Stimulated activated CD8-positive, alpha-beta memory T cell treated with anti-CD3 and anti-CD28 coated beads, Interleukin-7, amount 100 ng/mL, for 48 hours (primary cell): ENCODE measurements around the gene UTRN.

Experiments
- DNase-seq, 2 donors: peaks; one replicate each; pipeline ENCODE4 v3.0.0-alpha.2; 2020; ENCODE audit warnings: low read depth in 1 of 2; ENCODE audit errors: extremely low read depth in 1 of 2

The UTRN gene

DNA sequence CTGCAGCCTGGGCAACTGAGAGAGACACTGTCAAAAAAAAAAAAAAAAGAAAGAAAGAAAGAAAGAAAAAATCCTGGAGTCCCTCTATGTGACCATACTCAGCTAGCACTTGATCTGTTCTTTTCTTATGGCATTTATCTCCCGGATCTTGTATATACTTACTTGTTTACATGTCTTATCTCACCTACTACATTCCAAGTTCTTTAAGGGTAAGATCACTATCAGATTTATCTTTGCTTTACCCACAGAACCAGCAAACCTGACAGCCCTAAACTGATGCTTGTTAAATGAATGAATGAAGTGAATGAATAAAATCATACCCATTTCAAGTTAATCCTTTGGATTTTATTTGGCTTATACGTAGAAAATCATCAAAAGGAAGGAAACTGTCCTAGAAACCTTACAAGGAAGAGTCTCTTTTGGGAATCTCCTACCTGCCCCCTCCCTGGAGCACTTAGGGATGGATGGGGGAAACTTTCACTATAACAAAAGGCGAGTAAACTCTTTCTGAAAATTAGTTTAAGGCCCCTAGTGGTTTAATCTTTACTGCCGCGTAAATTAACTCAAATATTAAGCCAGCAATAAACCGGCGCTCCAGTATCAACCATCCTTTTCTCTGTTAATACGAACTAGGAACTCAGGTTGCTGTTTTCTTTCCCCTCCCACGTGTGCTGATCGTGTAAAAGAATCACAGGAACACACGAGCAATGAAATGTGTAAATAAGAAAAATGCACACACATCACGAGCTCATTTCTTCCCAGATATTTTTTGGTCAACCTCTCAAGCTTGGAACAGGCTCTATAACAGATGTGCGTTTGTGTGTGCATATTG lies 1.3 kb upstream of the UTRN start:
- DNase-seq: no peak

DNA sequence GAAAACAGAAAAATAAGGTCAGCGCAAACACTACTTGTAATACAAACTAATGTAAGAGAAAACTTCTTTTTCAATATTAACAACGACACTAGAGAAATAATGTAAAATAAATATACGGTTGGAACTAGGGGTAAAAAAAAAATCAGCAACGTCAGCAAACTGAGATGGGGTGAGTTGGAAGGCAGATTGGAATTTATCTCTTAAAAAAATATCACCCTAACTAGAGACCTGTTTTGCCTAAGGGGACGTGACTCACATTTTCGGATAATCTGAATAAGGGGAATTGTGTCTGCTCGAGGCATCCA lies 705 bp upstream of the UTRN start:
- DNase-seq: no peak

DNA sequence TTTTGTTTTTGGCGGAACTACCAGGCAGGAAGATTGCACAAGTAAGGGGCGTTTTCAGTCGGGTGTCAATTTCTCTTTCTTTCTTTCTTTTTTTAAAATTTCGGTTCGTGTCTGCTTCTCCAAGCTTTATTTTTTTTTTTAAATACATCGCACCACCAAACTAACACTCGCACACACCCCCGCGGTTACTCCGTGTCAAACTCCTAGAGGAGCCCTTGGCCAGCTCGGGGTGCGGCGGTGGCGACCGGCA lies 338 bp downstream of the UTRN start:
- no peak for DNase-seq

DNA sequence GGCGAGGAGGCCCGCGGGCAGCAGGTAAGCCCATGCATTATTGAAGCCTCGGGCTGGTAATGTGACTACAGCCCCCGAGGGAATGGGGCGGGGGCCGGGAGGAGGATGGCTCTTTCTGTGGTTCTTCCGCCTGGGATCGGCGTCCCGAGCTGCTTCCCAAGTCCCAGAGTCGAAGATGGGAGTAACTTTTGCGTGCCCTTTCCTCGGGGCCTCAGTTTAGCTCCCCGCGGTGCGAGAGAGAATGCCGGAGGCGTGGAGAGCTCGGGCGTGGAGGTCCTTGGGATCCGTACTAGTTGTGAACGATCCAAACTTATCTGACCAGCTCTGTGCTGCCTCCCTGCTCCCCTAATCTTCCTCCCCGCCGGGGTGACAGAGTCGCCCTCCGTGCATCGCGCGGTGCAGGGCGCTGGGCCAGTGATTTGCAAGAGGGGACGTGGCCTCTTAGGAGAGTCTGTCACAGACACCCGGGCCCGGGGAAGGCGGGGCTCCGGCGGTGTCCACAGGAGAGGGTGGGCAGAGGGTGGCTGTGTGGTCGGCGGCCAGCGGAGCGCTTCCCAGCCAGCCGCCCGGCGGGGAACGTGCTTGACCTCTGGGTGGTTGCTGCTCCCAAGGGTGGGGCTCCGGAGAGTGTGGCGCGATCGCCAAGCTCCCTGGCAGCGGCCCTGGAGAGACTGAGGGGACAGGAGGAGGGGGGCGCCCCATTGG lies 815 bp downstream of the UTRN start:
- DNase-seq: no peak

DNA sequence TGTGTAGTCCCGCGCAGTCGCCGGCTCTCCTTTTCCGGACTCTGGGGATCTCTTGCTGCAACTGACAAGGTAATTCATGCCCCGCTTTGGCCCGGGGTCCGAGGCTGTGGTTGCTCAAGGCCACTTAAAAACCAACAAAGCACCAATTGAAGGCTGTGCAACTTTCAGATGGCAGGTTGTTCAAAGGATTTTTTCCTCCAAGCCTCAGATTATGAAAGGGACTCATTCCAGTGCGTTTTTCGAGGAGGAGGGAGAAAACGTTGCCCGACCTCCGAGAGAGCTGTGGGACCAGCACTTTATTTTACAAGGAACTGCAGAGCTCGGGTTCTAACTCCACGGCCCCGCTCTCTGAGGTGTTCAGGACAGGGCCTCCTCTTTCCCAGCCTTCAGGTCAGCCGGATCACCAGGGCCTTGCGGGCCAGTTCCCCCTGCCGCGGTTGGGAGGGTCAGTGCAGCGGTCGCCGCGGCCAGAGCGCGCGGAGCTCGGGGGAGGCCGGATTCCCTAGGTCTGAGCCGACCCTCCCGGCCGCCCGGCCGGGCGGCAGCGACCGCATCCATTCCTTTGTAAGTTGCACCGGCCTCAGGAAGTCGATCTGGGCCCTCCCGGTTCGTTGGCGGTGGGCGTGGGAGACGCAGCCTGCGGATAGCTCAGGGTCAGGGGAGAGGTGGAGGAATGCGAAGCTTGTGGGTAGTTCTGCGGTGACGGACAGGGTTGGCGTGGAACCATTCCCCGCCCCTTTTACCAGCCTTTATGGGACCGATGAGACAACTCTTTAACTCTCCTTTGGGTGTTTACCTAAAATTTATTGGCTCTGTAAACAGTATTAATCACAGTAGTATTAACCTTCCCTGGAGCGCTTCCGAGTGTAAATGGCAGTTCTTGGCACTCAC lies 1.6 kb downstream of the UTRN start:
- DNase-seq: no peak

DNA sequence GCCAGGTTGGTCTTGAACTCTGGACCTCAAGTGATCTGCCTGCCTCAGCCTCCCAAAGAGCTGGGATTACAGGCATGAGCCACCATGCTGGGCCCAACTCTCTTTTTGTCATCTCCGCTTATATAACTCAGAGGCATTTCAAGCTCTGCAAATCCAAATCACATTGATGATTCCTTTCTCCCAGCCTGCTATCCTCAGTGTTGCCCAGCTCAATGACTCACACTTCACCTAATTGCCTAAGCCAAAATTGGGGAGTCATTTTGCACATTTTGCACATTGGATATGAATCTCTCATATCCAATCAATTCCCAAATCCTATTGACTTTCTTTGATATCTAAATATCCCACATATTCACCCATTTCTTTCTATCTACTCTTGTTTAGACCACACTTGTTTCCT lies 3.9 kb downstream of the UTRN start:
- DNase-seq: no peak

DNA sequence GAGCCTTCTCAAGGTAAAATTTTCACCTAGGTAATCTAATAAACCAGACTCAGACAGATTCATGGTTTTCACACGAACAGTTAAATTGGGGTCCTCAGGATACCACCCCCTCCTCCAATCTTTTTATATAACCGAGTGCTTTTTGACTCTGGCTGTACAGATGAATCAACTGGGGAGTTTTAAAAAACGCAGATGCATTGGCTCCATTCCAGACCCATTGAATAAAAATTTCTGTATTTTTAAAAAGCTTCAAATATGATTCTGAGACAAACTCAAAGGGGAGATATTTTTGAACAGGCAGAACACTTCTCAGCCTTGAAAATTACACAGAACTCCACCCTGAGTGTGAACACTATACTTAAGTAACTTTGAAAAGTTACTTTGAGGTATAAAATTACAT lies 7.2 kb downstream of the UTRN start:
- no peak for DNase-seq

DNA sequence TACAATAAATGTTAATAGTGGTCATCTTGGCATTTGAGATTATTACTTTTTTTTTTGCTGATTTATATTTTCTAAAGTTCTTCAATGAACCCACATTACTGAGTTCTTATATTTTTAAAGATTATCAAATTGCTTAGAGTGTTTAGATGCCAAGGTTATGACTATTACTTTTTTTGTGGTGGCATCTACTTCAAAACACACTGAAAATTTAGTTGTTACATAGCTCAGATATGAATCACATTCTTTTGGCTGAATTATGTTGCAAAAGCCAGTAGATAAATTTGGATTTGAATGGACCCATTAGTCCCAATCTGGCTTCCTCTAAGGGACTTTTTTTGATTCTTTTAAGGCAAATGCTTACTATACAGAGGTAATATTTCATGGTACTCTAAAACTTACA lies 8.9 kb downstream of the UTRN start:
- DNase-seq: no peak

DNA sequence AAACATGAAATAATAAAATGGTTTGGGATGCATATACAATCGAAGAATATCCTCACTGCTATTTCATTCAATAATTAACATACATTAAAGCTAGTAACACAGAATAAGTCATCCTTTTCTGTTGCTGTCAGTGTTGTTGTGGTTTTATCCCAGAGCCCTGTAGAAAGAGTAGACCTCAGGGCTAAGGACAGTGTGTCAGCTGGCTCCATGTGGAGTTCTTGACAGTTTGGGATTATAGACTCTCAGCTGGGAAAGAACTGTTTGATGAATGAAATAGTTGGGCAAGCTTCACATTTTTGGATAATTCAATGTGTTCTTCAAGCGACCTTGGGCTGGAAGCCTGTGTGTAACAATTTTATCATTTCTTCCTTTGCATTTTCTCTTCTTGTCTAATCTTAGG lies 10.1 kb downstream of the UTRN start:
- DNase-seq: no peak

DNA sequence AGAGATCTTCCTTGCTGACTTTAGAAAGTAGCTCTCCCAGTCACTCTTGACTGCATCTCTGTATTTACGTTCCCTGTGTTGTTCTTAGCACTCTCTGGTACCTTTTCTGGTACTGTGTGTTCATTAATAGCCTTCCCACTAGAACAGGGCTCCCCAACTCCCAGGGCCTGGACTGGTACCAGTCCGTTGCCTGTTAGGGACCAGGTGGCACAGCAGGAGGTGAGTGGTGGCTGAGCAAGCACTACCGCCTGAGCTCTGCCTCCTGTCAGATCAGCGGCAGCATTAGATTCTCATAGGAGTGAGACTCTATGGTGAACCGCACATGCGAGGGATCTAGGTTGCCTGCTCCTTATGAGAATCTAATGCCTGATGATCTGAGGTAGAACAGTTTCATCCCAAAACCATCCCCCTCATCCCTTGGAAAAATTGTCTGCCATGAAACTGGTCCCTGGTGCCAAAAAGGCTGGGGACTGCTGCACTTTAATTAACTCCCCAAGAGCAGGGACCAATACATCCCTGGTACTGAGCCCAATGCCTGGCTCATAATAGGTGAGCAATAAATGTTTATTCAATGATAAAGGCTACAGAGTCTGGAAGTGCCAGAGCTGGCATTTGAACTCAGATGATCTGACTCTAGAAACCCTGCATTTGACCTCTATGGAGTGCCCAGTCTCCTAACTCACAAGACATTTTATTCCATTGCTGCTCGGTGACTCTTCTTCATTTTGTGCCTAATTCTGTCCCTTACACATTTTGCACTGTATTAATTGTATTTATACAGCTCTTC lies 11.0 kb downstream of the UTRN start:
- DNase-seq: no peak

DNA sequence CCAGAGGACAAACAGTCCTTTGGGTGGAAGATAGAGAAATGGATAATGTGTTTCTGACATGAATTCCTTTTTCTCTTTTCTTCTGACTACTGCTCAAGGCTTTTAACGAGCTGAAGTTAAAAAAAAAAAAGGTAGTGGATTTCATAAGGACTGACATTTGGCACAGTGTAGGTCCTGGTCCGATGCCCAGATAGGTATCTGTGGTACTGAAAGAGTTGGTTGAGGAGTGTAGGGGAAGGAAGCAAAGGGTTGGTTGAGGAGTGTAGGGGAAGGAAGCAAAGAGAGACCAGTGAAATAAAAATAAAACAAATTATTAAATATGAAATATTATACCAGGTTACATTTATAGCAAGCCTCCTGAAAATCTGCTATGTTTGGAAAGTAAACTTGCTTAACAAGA lies 11.8 kb downstream of the UTRN start:
- no peak for DNase-seq

DNA sequence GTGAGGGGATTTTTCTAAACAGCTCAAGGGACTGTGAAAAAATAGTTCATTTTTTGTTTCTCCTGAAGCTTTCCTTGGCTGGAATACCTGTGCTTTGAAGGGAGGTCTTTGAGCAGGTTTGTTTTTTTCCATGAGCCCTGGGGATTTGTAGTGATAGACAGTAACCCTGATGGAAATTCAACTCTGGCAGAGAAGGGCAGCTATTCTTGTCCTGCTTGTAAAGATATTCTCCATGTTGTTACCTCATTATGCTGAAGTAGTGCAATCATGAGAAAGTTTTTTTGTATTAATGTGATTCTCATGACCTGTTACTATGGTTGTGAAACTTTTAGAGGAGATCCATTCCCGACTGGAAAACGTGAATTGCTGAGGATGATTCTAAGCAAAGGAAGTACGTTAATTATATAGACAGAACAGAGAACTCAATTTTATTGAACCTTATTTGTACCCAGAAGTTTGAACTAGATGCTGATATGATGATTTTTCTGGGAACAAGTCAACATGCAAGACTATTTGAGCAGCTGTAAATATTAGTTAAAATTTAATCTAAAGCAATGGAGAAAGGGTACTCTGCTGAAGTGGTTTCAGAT lies 12.5 kb downstream of the UTRN start:
- no peak for DNase-seq

DNA sequence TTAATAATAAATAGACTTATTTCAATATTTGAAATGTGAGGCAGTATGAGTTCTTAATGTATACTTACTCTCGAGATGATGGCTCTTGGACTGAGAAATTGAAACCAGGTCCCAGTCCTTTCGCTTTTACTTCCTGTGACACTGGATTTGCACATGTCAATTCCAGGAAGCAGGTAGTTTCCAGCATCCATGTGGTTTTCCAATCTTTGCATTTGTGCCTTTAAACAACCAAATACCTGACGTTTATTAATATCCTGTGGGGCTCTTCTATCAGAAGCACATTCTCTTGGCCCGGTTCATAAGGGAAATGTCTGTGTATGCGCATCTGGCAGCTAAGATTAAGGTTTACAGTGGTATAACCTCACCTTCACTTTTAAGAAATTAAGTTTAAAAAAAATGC lies 13.1 kb downstream of the UTRN start:
- DNase-seq: no peak

DNA sequence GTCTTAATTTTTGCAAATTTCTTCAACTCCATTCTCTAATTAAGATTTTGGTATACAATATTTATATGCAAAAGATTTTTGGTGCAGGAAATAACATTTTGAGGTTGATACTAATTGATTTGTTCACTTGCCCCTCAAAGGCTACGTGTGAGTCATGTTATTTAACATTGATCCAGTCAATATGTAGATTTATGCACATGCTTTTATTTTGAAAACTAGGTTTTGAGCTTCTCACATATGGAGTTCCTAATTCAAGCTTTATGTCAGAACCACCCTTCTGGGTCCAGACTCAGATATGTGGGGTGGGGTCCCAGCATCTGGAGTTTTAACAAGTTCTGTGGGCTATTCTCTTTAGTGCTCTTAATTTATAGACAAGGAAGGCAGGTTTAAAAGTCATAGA lies 13.8 kb downstream of the UTRN start:
- DNase-seq: no peak

DNA sequence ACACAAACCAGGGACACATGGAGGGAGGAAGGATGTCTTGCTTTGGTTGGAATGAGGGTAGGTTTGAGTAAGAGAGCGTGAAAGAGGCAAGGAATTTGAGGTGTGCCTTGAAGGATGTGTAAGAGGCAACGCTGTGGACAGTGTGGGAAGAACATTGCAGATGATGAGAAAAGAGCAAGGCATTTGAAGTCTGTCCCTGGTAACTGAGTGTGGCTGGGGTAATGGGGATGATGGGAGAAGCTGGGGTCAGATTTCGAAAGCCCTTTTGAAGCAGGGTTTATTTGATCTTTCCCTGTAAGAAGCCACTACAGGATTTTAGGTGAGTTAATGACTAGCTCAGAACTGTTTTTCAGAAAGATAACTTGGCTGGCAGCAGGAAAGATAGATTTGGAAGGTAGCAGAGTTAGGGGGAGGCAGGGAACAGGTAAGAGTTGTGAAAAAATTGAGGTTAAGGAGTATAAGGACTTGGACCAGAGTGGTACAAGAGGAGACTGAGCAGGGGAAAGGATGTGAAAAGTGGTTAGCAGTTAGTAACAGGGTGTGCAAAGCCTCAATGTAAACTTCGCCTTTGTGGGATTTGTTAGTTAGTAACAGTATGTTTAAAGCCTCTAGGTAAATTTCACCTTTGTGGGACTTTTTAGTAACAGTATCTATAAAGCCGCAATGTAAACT lies 17.7 kb downstream of the UTRN start:
- no peak for DNase-seq

DNA sequence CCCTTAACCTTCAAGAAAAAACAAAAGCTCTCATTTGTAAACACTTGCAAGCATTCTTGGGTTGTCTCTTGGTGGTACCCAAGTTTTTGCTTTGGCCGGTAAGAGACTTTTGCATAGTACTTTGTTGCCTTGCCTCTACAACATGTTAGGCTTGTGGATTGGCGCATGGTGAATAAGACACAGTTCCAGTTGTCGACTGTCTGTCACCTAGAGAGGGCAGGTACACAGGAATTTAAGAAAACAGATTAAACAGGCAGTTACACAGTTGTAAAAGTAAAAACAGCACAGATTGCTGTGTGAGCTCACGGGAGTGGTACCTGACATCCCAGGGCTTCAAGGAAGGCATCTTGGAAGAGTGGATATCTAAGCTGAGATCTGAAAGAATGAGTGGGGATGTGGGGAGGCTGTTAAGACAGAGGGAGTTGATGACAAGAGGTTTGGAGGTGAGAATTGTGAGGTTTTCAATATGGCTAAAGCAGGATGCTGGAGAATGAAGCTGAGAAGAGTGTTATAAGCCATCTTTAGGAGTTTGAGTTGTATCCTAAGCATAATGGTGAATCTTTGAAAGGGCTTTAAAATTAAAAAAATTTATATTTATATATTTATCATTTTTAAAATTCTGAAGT lies 19.2 kb downstream of the UTRN start:
- no peak for DNase-seq

DNA sequence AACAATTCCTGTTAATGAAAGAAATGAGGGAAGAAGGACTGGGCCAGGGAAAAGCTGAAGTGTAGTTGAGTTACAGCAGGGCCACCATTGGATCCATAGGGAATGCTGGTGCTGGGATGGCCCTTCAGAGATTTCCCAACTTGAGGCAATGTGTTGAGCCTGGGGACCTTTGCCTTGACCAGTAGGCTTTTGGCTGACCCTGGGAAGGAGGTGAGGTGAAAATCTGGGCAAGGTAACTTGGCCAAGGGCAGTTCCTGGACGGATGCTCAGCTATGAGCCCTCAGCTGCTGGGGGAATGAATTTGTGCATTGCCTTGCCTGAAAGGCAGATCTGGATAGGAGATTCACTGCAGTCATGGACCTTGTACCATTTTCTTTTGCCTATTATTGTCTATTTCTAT lies 20.4 kb downstream of the UTRN start:
- no peak for DNase-seq

DNA sequence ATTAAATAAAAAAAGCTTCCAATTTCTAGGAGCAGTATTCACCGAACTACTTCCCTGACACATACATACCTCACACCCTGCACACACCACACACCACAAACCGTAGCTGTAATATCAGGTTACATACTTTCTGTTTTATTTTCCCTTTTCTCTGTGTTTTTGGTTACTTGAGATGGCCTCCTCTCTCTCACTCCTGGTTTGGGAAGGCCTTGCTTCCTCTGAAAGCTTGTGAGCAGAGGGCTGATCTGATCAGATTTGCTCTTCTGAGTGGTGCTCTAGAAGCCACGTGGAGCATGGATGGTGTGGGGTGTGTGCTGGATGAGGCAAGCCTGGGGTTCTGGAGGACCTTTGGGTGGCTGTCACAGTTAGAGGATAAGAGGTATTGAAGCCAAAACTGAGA lies 20.9 kb downstream of the UTRN start:
- DNase-seq: no peak

DNA sequence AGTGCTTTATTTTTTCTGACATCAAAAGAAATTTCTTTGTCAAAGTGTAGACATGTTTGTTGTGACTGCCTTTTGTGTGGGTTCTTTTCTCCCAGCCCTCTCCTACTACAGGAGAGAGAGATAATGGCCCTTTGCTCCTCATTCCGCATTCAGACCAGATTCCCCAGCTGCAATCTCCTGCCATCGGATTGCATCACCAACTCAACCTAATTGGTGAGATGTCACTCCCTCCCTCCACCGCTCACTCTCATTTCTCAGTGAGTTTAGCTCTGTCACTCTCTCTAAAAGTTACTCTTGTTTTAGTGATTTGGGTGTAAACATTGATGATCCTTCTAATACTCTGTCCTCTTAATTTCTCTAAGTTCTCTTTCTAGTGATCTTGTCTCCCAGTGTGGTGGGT lies 22.7 kb downstream of the UTRN start:
- no peak for DNase-seq

DNA sequence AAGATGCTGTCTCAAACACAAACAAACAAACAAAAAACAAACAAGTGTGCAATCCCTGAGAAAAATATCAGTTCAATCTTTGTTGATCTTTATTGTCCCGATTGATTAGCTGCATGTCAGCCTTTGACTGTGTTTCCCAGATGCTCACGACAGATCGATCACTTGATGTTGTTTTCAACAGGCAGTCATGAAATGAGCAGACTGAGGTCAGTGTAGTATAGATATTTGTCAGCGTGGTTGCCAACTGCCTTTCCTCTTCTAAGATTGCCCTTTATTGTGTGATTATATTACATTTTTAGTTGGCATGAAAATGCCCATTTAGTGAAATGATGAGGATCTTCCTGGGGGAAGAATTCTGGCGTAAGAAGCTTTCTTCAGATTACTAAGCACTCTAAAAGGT lies 25.6 kb downstream of the UTRN start:
- no peak for DNase-seq
